BE2C (cell line): ENCODE measurements around the gene MYO10.
"Not testable (repeated sequence)": the region's sequence is repeated elsewhere in the genome, so short reads cannot be mapped to it uniquely, and the experiment has no call there.

Experiments
- DNase-seq: peaks from one replicate; pipeline ENCODE4 v3.0.0-alpha.2; 2020
- H3K27me3 ChIP-seq: fragments of 250-450 bp; sonication (Bioruptor Pico); 2 replicates; pipeline ENCODE4 v1.5.1; 2020; ENCODE audit warnings: mild to moderate bottlenecking
- H3K36me3 ChIP-seq: fragments of 250-450 bp; sonication (Bioruptor Pico); 2 replicates; pipeline ENCODE4 v1.5.1; 2020; ENCODE audit warnings: mild to moderate bottlenecking
- H3K4me1 ChIP-seq: fragments of 250-450 bp; sonication (Bioruptor Pico); 2 replicates; pipeline ENCODE4 v1.5.1; 2020
- H3K4me3 ChIP-seq: 2 replicates; pipeline ENCODE4 v1.5.1; 2011; ENCODE audit warnings: low read depth, low read length
- H3K9me3 ChIP-seq: fragments of 250-450 bp; sonication (Bioruptor Pico); 2 replicates; pipeline ENCODE4 v1.5.1; 2020
- TF ChIP-seq, protein P1 (sequence below): IDR thresholded peaks from 2 replicates; pipeline ENCODE4 v1.5.1; 2012; ENCODE audit warnings: mild to moderate bottlenecking, low read depth, low read length

The MYO10 gene

DNA sequence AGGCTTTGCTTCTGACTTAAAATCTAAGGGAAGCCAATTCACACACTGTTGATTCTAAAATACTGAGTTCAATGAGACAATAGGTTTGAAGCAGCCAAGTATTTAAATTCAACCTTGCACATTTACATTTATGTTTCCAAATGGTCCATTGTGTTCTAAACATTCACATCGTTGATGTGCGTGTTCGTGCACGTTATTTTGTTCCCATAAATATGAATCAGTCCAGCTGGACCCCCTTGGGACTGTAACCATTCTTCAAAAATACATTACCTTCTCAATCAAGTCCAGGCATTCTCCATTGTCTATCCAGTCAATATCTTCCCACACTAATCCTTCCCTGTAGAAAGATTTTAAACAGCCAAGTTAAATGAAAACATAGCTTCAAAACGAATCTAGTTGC lies 172.9 kb downstream of the MYO10 start:
- TF ChIP-seq, protein P1, sequence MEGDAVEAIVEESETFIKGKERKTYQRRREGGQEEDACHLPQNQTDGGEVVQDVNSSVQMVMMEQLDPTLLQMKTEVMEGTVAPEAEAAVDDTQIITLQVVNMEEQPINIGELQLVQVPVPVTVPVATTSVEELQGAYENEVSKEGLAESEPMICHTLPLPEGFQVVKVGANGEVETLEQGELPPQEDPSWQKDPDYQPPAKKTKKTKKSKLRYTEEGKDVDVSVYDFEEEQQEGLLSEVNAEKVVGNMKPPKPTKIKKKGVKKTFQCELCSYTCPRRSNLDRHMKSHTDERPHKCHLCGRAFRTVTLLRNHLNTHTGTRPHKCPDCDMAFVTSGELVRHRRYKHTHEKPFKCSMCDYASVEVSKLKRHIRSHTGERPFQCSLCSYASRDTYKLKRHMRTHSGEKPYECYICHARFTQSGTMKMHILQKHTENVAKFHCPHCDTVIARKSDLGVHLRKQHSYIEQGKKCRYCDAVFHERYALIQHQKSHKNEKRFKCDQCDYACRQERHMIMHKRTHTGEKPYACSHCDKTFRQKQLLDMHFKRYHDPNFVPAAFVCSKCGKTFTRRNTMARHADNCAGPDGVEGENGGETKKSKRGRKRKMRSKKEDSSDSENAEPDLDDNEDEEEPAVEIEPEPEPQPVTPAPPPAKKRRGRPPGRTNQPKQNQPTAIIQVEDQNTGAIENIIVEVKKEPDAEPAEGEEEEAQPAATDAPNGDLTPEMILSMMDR = no peak
- Histone ChIP-seq H3K4me1 (no peaks in the 10 kb centered on the region), H3K4me3 (no peak overlapping the region), H3K36me3 (no peaks in the 10 kb centered on the region), H3K9me3 (no peaks in the 10 kb centered on the region), H3K27me3 (peaks cover 16% of the 10 kb centered on the region; the same call in 1 of the 2 replicates)
- DNase-seq = no peak

DNA sequence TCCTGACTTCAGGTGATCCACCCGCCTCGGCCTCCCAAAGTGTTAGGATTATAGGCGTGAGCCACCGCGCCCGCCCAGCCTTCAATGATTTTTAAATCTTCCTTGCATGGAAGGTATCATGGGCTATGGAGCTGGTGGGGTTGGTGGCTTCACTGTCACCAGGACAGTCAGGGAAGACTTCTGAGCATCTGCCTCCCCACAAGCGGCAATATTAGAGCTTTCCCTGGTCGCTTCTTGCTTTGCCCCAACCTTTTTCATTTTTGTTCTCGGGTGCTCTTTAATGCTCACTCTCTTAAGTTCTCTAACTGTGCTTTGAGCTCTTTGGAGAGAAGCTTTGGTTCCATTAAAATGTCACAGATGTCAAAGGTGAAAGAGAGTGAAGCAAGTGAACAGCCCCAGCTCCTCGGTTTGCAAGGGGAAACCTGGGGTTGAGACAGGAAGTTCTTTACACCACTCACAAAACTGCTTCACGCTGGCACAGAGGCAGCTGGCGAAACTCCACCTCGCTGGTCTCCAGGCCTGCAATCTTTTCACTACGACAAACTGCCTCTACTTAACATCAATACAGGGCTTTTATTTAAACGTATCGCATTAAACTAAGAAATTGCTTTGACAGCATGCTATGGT lies 176.8 kb downstream of the MYO10 start:
- H3K36me3 ChIP-seq = no peaks in the 10 kb centered on the region
- TF ChIP-seq, protein P1 = no peak
- DNase-seq = no peak

GRCh38 chr5:16757989-16758501 lies 178.0 kb downstream of the MYO10 start:
- Histone ChIP-seq H3K27me3 (no peaks in the 10 kb centered on the region; the same call in 1 of the 2 replicates), H3K36me3 (no peaks in the 10 kb centered on the region), H3K9me3 (no peaks in the 10 kb centered on the region), H3K4me3 (no peak overlapping the region), H3K4me1 (no peaks in the 10 kb centered on the region)
- TF ChIP-seq, protein P1 = no peak
- DNase-seq = no peak

More for the DNA sequence above, 176.8 kb downstream of the MYO10 start:
- no peaks in the 10 kb centered on the region for H3K4me1 ChIP-seq
- peaks cover 9% of the 10 kb centered on the region; the same call in 1 of the 2 replicates for H3K27me3 ChIP-seq
- no peak overlapping the region for H3K4me3 ChIP-seq
- H3K9me3 ChIP-seq = no peaks in the 10 kb centered on the region

GRCh38 chr5:16757577-16757976 lies 178.5 kb downstream of the MYO10 start:
- not testable (repeated sequence) for H3K9me3 ChIP-seq, H3K4me1 ChIP-seq, H3K27me3 ChIP-seq, DNase-seq, H3K36me3 ChIP-seq, H3K4me3 ChIP-seq

DNA sequence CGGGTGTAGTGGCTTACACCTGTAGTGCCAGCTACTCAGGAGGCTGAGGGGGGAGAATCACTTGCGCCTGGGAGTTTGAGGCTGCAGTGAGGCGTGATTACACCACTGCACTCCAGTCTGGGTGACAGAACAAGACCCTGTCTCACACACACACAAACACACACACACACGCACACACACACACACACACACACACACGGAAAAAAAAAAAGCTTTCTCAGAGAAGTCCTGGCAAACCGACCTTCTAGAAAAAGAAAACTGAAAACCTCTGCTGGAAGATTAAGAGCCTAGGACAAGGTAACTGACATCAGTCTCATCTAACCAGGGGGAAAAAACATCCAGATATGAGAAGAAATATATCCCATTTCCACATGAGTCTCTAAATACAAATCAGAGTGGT lies 178.9 kb downstream of the MYO10 start:
- Histone ChIP-seq H3K4me1 (no peaks in the 10 kb centered on the region), H3K9me3 (no peaks in the 10 kb centered on the region), H3K27me3 (no peaks in the 10 kb centered on the region), H3K4me3 (no peak overlapping the region), H3K36me3 (no peaks in the 10 kb centered on the region)
- no peak for DNase-seq
- TF ChIP-seq, protein P1 = no peak

GRCh38 chr5:16756692-16757091 lies 179.4 kb downstream of the MYO10 start:
- no peaks in the 10 kb centered on the region for H3K27me3 ChIP-seq
- DNase-seq = no peak
- TF ChIP-seq, protein P1 = no peak
- no peak overlapping the region for H3K4me3 ChIP-seq
- H3K4me1 ChIP-seq = no peaks in the 10 kb centered on the region
- no peaks in the 10 kb centered on the region for H3K9me3 ChIP-seq
- H3K36me3 ChIP-seq = no peaks in the 10 kb centered on the region

GRCh38 chr5:16755641-16756040 lies 180.4 kb downstream of the MYO10 start:
- H3K36me3 ChIP-seq = no peaks in the 10 kb centered on the region

More at GRCh38 chr5:16755641-16756040, 180.4 kb downstream of the MYO10 start:
- Histone ChIP-seq H3K4me1 (no peaks in the 10 kb centered on the region), H3K27me3 (no peaks in the 10 kb centered on the region), H3K9me3 (no peaks in the 10 kb centered on the region), H3K4me3 (no peak overlapping the region)
- no peak for DNase-seq
- TF ChIP-seq, protein P1 = no peak
